Caki2 (cell line): Measurements from ENCODE around the gene WDR18. TPM values are rescaled to one million over a fixed set of nuclear protein-coding genes. Genes with fewer than 3 reads are reported as not detected.

Experiments
- DNase-seq: peaks from one replicate; pipeline ENCODE4 v3.0.0-alpha.2; 2015; ENCODE audit warnings: low read depth
- in situ Hi-C: cut with HindIII; loops from 2 replicates; pipeline ENCODE4 v1.10.0; 2016; ENCODE audit warnings: low sequenced_read_pairs, low pct_unique_long_range_greater_than_20kb, mixed read lengths
- total RNA-seq: library from RNA; depleted of rRNA; stranded (reverse); fragments of >200 nt; shearing (Covaris generic); gene quantifications from 2 replicates; pipeline ENCODE4 v1.2.3, GENCODE V29; 2014; ENCODE audit warnings: low replicate concordance

WDR18 gene
- total RNA-seq, 1 experiment from 2014 or later = 99.1 TPM

DNA sequence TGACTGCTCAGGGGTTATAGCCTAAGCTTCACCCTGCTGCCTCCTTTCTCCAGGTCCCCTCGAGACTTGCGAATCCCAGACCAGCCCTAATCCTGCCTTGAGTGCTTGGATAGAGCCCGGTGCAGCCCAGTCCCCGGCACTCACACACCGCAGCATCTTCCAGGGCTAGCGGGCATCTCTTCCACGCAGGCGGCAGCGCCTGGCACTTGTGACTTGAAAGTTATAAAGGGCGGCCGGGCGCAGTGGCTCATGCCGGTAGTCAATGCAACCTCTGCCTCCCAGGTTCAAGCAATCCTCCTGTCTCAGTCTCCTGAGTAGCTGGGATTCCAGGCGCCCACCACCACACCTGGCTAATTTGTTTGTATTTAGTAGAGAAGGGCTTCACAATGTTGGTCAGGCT lies 1.9 kb downstream of the WDR18 start:
- in situ Hi-C loops = no loop called here
- no peak for DNase-seq

- DNase-seq = no peak
- in situ Hi-C loops = no loop called here
Observed at GRCh38 chr19:988081-988480, 3.9 kb downstream of the WDR18 start.

GRCh38 chr19:988510-988909 lies 4.4 kb downstream of the WDR18 start:
- in situ Hi-C loops = no loop called here
- no peak for DNase-seq

DNA sequence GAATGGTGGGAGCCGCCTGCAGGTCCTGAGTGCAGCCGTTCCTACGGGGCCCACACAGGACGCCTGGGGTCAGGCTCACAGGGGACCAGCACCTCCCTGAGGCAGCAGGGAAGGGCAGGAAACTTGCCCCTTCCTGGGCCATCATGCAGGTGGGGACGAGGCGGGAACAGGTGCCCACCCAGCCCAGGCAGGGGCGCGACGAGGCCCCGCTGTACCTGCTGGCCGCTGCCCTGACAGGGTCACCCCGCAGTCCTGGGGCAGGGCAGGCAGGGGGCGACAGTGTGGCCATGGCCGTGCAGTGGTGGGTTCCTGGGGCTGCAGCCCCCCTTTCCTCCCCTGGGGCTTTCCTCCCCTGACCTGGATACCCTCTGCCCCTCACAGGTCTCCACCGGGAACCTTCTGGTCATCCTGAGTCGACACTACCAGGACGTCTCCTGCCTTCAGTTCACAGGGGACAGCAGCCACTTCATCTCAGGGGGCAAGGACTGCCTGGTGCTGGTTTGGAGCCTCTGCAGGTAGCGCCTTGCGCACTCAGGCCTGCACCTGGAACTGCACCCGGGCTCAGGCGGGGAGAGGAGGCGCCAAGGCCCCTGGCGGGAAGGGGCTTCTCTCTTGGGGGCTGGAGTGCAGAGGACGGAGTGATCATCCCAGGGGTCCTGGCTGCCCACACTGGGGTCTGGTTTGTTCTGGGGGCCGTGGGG lies 5.4 kb downstream of the WDR18 start:
- no peak for DNase-seq
- in situ Hi-C loops = no loop called here

- no peak for DNase-seq
- in situ Hi-C loops = no loop called here
Observed at GRCh38 chr19:990119-990571, 6.0 kb downstream of the WDR18 start.

GRCh38 chr19:990746-991145 lies 6.6 kb downstream of the WDR18 start:
- in situ Hi-C loops = no loop called here
- DNase-seq = no peak

GRCh38 chr19:991174-991931 lies 7.2 kb downstream of the WDR18 start:
- no peak for DNase-seq
- in situ Hi-C loops = no loop called here

GRCh38 chr19:991932-992669 lies 8.0 kb downstream of the WDR18 start:
- DNase-seq = no peak
- in situ Hi-C loops = no loop called here

GRCh38 chr19:992670-993055 lies 8.5 kb downstream of the WDR18 start:
- DNase-seq = no peak
- in situ Hi-C loops = no loop called here

DNA sequence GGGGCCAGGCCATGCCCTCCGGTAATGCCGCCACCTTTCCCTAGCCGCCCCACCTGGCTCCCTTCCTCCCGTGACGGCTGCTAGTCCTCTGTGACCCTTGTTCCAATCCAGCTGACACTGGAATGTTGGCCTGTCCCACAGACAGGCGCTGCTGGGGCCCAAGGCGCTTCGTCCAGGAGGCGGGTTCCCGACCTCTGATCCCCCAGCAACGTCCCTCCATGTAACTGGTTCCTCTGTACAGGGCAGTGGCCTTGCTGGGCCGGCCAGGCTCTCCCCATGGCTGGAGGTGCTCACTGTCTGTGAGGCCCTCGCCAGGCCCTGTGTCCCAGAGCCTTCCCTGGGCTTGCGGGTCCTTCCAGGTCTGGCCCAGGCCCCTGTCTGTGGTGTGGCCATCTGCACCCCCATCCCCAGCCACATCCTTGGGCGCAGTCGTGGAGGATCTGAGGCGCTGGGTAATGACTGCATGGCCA lies 9.3 kb downstream of the WDR18 start:
- no peak for DNase-seq
- in situ Hi-C loops = no loop called here

DNA sequence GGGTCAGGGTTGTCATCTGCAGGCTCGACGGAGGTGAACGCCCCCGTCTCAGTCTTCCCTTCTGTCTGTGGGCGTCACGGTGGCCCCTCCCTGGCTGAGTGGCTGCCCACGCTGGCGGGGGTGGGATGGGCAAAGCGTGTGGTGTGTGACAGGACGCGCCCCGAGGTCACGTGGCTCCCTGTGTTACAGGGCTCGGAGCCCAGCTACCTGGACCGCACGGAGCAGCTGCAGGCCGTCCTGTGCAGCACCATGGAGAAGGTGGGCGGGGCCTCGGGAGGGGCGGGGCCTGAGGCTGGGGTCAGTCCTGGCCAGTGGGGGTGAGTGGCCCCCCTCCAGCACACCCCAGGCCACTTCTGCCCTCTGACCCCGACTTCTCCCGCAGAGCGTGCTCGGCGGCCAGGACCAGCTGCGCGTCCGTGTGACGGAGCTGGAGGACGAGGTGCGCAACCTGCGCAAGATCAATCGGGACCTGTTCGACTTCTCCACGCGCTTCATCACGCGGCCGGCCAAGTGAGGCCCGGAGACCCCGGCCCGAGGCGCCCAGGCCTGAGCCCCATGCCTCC lies 9.8 kb downstream of the WDR18 start:
- no peak for DNase-seq
- in situ Hi-C loops = no loop called here

- DNase-seq = no peak
Observed at GRCh38 chr19:994516-994915, 10.4 kb downstream of the WDR18 start.

DNA sequence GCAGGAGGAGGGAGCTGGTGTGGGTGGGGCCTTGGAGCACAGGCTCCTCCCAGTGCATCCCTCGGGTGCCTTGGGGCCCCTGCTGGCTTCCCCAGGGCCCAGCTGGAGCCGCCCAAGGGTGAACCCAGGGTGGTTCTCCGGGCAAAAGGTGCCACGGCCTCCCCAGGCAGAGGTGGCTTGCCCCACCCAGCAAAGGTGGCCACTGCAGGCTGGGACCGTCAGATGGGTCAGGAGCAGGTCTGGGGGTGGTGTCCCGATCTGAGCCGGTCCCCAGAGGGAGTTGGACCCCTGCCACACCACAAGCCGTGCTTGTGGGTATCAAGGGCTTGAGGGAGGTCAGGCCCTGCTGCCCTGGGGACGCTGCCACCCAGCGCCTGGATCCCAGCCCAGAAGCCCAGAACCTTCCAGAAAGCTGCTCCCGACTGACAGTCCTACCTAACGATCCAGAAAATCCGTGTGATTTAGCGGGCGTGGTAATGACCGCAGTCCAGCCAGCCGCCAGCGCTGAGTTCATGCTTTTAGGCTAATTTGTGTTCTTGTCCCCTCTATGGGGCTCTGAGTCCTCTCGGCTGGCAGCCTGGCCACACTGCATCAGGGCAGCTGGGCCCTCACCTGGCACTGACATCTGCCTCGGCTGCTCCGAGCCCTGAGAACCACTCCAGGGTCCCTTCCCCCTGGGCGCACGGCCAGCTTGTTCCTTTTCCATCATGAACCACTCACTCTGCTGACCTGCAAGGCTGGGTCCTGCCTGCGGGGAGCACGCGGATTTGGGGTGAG lies 11.1 kb downstream of the WDR18 start:
- DNase-seq = peak; percentile 76
- in situ Hi-C loops = no loop called here

More at GRCh38 chr19:994516-994915, 10.4 kb downstream of the WDR18 start:
- in situ Hi-C loops = no loop called here

GRCh38 chr19:996051-996838 lies 12.1 kb downstream of the WDR18 start:
- in situ Hi-C loops = no loop called here

GRCh38 chr19:998064-998463 lies 13.9 kb downstream of the WDR18 start:
- no peak for DNase-seq
- in situ Hi-C loops = no loop called here

More at GRCh38 chr19:996051-996838, 12.1 kb downstream of the WDR18 start:
- DNase-seq = peak; percentile 23

DNA sequence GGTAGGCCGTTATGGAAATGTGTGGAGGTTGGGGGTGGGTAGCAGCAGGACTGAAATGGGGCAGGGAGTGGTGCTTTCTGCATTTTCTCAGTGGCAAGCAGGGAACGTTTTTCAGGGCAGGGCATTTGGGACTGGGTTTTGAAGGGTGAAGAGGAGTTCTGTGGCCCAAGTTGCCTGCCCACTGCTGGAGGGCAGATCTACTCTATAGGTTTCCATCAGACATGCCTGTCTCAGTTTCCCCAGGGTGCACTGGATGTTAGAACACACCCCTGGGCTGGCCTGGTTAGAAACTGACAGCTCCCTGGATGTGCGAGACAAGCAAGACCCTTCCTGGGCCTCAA lies 15.2 kb downstream of the WDR18 start:
- in situ Hi-C loops = no loop called here
- no peak for DNase-seq

GRCh38 chr19:1000095-1000494 lies 15.9 kb downstream of the WDR18 start, which contains the start of gene GRIN3B:
Gene GRIN3B (plus strand): TSS chr19:1000419. CDS start chr19:1000438, 19 bp downstream.
- in situ Hi-C loops = no loop called here
- DNase-seq = no peak
